ENCODE data around the gene CDK9. TPM values are rescaled to one million over a fixed set of nuclear protein-coding genes. Genes with fewer than 3 reads are reported as not detected.

CDK9 gene
- total and polyA plus RNA-seq, 4 experiments from 2014 or later: 35.4 to 138 (median 95.2) TPM

GRCh38 chr9:127768698-127769097, 17.1 kb upstream of the CDK9 start:
- peaks cover 15% of the 10 kb centered on the region for H3K36me3 ChIP-seq (ENCODE audit: insufficient read depth, low read length)

GRCh38 chr9:127769101-127769500, 16.7 kb upstream of the CDK9 start:
- H3K9me3 ChIP-seq (ENCODE audit: control insufficient read depth in 1 of 2, low read length in 2 of 2): no peaks in the 10 kb centered on the region
- H3K27me3 Mint-ChIP-seq: no peaks in the 10 kb centered on the region
- H3K4me1 ChIP-seq (ENCODE audit: insufficient read depth, low read length): peaks cover 90% of the 10 kb centered on the region
- intact Hi-C loops (cut with micrococcal nuclease): no loop called here
- H3K27ac Mint-ChIP-seq: peak overlapping the region; percentile 92 to 99 (median 98)
- no peak overlapping the region for H3K4me3 ChIP-seq (ENCODE audit: low read length in 2 of 2)
- H3K4me3 Mint-ChIP-seq: peak overlapping the region in 7 of 8 donors; percentile 57 to 79 (median 69)
- no peak for DNase-seq
- ChIA-PET POLR2A (ENCODE audit: partially characterized antibody) (interaction anchor here (0.7 to 15.3 kb wide), 5 partner anchors 15 to 212 kb away, joined by 3 to 377 read pairs (median 4); partner anchors contain the start of genes CDK9, EEIG1, SH2D3C and TOR2A), CTCF (ENCODE audit: partially characterized antibody) (interaction anchor here (0.7 to 10.6 kb wide), 7 partner anchors 10 to 180 kb away, joined by 3 to 128 read pairs (median 7); partner anchors contain the start of genes CDK9 and TOR2A)
- H3K27me3 ChIP-seq (ENCODE audit: insufficient read depth, low read length): no peaks in the 10 kb centered on the region
- H3K36me3 ChIP-seq (ENCODE audit: insufficient read depth, low read length): peaks cover 19% of the 10 kb centered on the region
- peak overlapping the region; percentile 67 for H3K27ac ChIP-seq (ENCODE audit: low read depth, low read length)
- H3K4me1 Mint-ChIP-seq: peaks cover 47 to 86% (median 70%) of the 10 kb centered on the region in 4 donors
- peaks cover 18 to 60% of the 10 kb centered on the region in 2 donors for H3K36me3 Mint-ChIP-seq
- no peaks in the 10 kb centered on the region for H3K9me3 Mint-ChIP-seq

More at GRCh38 chr9:127768698-127769097, 17.1 kb upstream of the CDK9 start:
- peak overlapping the region; percentile 92 to 99 (median 98) for H3K27ac Mint-ChIP-seq
- Histone ChIP-seq H3K27me3 (ENCODE audit: insufficient read depth, low read length) (no peaks in the 10 kb centered on the region), H3K4me3 (ENCODE audit: low read length in 2 of 2) (no peak overlapping the region), H3K27ac (ENCODE audit: low read depth, low read length) (peak overlapping the region; percentile 67), H3K4me1 (ENCODE audit: insufficient read depth, low read length) (peaks cover 90% of the 10 kb centered on the region), H3K9me3 (ENCODE audit: control insufficient read depth in 1 of 2, low read length in 2 of 2) (no peaks in the 10 kb centered on the region)
- intact Hi-C loops (cut with micrococcal nuclease): no loop called here
- ChIA-PET CTCF (ENCODE audit: partially characterized antibody) (interaction anchor here (0.7 to 10.6 kb wide), 7 partner anchors 10 to 152 kb away, joined by 3 to 128 read pairs (median 7); partner anchors contain the start of genes CDK9 and TOR2A), POLR2A (ENCODE audit: partially characterized antibody) (interaction anchor here (0.6 to 15.3 kb wide), 4 partner anchors 7 to 33 kb away, joined by 3 to 377 read pairs (median 30); partner anchors contain the start of genes CDK9, SH2D3C and TOR2A)
- no peak for DNase-seq
- H3K9me3 Mint-ChIP-seq: no peaks in the 10 kb centered on the region
- H3K36me3 Mint-ChIP-seq: peaks cover 19 to 61% of the 10 kb centered on the region in 2 donors
- peaks cover 50 to 87% (median 72%) of the 10 kb centered on the region in 4 donors for H3K4me1 Mint-ChIP-seq
- peak overlapping the region in 7 of 8 donors; percentile 57 to 79 (median 69) for H3K4me3 Mint-ChIP-seq
- H3K27me3 Mint-ChIP-seq: no peaks in the 10 kb centered on the region

GRCh38 chr9:127769929-127770582, 15.8 kb upstream of the CDK9 start:
- Mint-ChIP-seq H3K4me3 (peak overlapping the region; percentile 78 to 92 (median 88)), H3K27ac (peak overlapping the region; percentile 92 to 99 (median 98)), H3K27me3 (no peaks in the 10 kb centered on the region), H3K9me3 (no peaks in the 10 kb centered on the region), H3K36me3 (peaks cover 17 to 59% of the 10 kb centered on the region in 2 donors), H3K4me1 (peaks cover 45 to 83% (median 68%) of the 10 kb centered on the region in 4 donors)
- H3K4me1 ChIP-seq (ENCODE audit: insufficient read depth, low read length): peaks cover 91% of the 10 kb centered on the region
- H3K36me3 ChIP-seq (ENCODE audit: insufficient read depth, low read length): peaks cover 22% of the 10 kb centered on the region
- H3K27ac ChIP-seq (ENCODE audit: low read depth, low read length): peak overlapping the region; percentile 97
- ChIA-PET CTCF (ENCODE audit: partially characterized antibody) (interaction anchor here (0.6 to 10.6 kb wide), 8 partner anchors 9 to 181 kb away, joined by 3 to 128 read pairs (median 7); partner anchors contain the start of genes CDK9 and TOR2A), POLR2A (ENCODE audit: partially characterized antibody) (interaction anchor here (0.7 to 15.3 kb wide), 12 partner anchors 12 to 211 kb away, joined by 3 to 377 read pairs (median 4); partner anchors contain the start of genes CDK9, EEIG1, SH2D3C and TOR2A)
- no peaks in the 10 kb centered on the region for H3K9me3 ChIP-seq (ENCODE audit: control insufficient read depth in 1 of 2, low read length in 2 of 2)
- peak overlapping the region; percentile 50 to 78 for H3K4me3 ChIP-seq (ENCODE audit: low read length in 2 of 2)
- no peaks in the 10 kb centered on the region for H3K27me3 ChIP-seq (ENCODE audit: insufficient read depth, low read length)
- intact Hi-C loops (cut with micrococcal nuclease): no loop called here
- no peak for DNase-seq

- Mint-ChIP-seq H3K27me3 (no peaks in the 10 kb centered on the region), H3K9me3 (no peaks in the 10 kb centered on the region), H3K36me3 (peaks cover 13 to 55% of the 10 kb centered on the region in 2 donors), H3K4me1 (peaks cover 42 to 80% (median 65%) of the 10 kb centered on the region in 4 donors), H3K4me3 (peak overlapping the region; percentile 78 to 92 (median 88)), H3K27ac (peak overlapping the region; percentile 92 to 99 (median 98))
- peaks cover 91% of the 10 kb centered on the region for H3K4me1 ChIP-seq (ENCODE audit: insufficient read depth, low read length)
- H3K4me3 ChIP-seq (ENCODE audit: low read length in 2 of 2): peak overlapping the region; percentile 50 to 78
- CTCF ChIA-PET (ENCODE audit: partially characterized antibody): interaction anchor here (0.6 to 10.6 kb wide), 10 partner anchors 9 to 150 kb away, joined by 3 to 128 read pairs (median 6); partner anchors contain the start of genes CDK9 and TOR2A
- intact Hi-C loops (cut with micrococcal nuclease): no loop called here
- no peak for DNase-seq
- POLR2A ChIA-PET (ENCODE audit: partially characterized antibody): interaction anchor here (0.6 to 15.3 kb wide), 20 partner anchors 8 to 299 kb away, joined by 3 to 377 read pairs (median 5); partner anchors contain the start of genes CDK9, EEIG1, PTRH1 and SH2D3C
- peaks cover 22% of the 10 kb centered on the region for H3K36me3 ChIP-seq (ENCODE audit: insufficient read depth, low read length)
- H3K27me3 ChIP-seq (ENCODE audit: insufficient read depth, low read length): no peaks in the 10 kb centered on the region
- H3K27ac ChIP-seq (ENCODE audit: low read depth, low read length): peak overlapping the region; percentile 97
- H3K9me3 ChIP-seq (ENCODE audit: control insufficient read depth in 1 of 2, low read length in 2 of 2): no peaks in the 10 kb centered on the region
Observed at GRCh38 chr9:127770583-127770904, 15.3 kb upstream of the CDK9 start.

DNA sequence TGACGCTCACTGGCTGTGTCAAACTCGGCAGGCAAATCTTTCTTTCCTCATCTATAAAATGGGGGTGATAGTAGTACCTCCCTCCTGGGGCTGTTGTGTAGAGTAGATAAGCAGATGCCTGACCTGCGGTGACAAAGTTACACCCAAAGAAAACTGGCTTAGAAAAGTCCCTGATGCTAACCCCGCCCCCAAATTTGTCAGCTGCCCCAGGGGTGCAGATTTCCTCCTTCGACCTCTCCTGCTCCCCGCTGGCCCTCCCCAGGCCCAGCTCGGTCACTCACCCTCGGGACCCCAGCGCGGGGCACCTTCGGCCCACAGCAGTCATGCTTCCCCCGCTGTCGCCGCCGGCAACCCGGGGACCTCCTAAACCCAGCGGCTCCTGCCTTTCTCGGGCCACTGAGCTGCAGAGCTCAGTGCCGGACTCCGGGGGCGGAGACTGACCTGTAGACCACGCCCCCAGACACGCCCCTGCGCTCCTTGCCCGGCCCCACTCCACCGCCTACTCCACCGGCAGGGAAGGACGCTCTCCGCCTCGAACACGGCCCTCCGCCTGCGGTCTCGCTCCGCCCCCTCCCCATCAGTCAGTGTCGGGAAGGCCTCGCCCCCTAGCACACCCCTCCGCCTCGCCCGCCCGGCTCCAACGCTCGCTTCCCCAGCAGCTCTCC, 14.8 kb upstream of the CDK9 start:
- H3K36me3 ChIP-seq (ENCODE audit: insufficient read depth, low read length): peaks cover 22% of the 10 kb centered on the region
- ChIA-PET POLR2A (ENCODE audit: partially characterized antibody) (interaction anchor here (0.6 to 15.3 kb wide), 22 partner anchors 9 to 299 kb away, joined by 3 to 377 read pairs (median 5); partner anchors contain the start of genes CDK9, PTRH1, SH2D3C and SLC25A25), CTCF (ENCODE audit: partially characterized antibody) (interaction anchor here (0.5 to 10.6 kb wide), 10 partner anchors 8 to 152 kb away, joined by 3 to 128 read pairs (median 6); partner anchors contain the start of genes CDK9 and TOR2A)
- no peaks in the 10 kb centered on the region for H3K9me3 ChIP-seq (ENCODE audit: control insufficient read depth in 1 of 2, low read length in 2 of 2)
- H3K4me1 Mint-ChIP-seq: peaks cover 41 to 78% (median 61%) of the 10 kb centered on the region in 4 donors
- peaks cover 91% of the 10 kb centered on the region for H3K4me1 ChIP-seq (ENCODE audit: insufficient read depth, low read length)
- H3K4me3 ChIP-seq (ENCODE audit: low read length in 2 of 2): peak overlapping the region; percentile 50 to 78
- H3K27me3 Mint-ChIP-seq: no peaks in the 10 kb centered on the region
- no peaks in the 10 kb centered on the region for H3K9me3 Mint-ChIP-seq
- peak overlapping the region; percentile 92 to 99 (median 98) for H3K27ac Mint-ChIP-seq
- intact Hi-C loops (cut with micrococcal nuclease): loop anchor here (1.0 kb wide), 3 partner anchors 14 to 36 kb away; partner anchors contain the start of genes FPGS and TOR2A
- peaks cover 10 to 51% of the 10 kb centered on the region in 2 donors for H3K36me3 Mint-ChIP-seq
- H3K4me3 Mint-ChIP-seq: peak overlapping the region; percentile 78 to 92 (median 88)
- no peaks in the 10 kb centered on the region for H3K27me3 ChIP-seq (ENCODE audit: insufficient read depth, low read length)
- peak; percentile 92 to 96 (median 95) for DNase-seq
- H3K27ac ChIP-seq (ENCODE audit: low read depth, low read length): peak overlapping the region; percentile 97

GRCh38 chr9:127771570-127772189, 14.2 kb upstream of the CDK9 start:
- H3K36me3 Mint-ChIP-seq: peaks cover 5 to 53% of the 10 kb centered on the region in 2 donors
- H3K27ac Mint-ChIP-seq: peak overlapping the region; percentile 92 to 99 (median 98)
- DNase-seq: no peak
- H3K4me1 ChIP-seq (ENCODE audit: insufficient read depth, low read length): peaks cover 88% of the 10 kb centered on the region
- no peaks in the 10 kb centered on the region for H3K27me3 Mint-ChIP-seq
- H3K27ac ChIP-seq (ENCODE audit: low read depth, low read length): peak overlapping the region; percentile 97
- H3K9me3 ChIP-seq (ENCODE audit: control insufficient read depth in 1 of 2, low read length in 2 of 2): no peaks in the 10 kb centered on the region
- CTCF ChIA-PET (ENCODE audit: partially characterized antibody): interaction anchor here (0.5 to 10.6 kb wide), 8 partner anchors 12 to 152 kb away, joined by 3 to 128 read pairs (median 6); partner anchors contain the start of genes CDK9 and TOR2A
- intact Hi-C loops (cut with micrococcal nuclease): loop anchor here (1.0 kb wide), 3 partner anchors 14 to 36 kb away; partner anchors contain the start of genes FPGS and TOR2A
- peaks cover 42 to 78% (median 59%) of the 10 kb centered on the region in 4 donors for H3K4me1 Mint-ChIP-seq
- H3K4me3 Mint-ChIP-seq: peak overlapping the region; percentile 78 to 92 (median 88)
- peak overlapping the region in 1 of 2 donors; percentile 78 for H3K4me3 ChIP-seq (ENCODE audit: low read length in 2 of 2)
- POLR2A ChIA-PET (ENCODE audit: partially characterized antibody): interaction anchor here (0.8 to 15.3 kb wide), 19 partner anchors 10 to 296 kb away, joined by 3 to 377 read pairs (median 5); partner anchors contain the start of genes CDK9, PTRH1, SH2D3C and SLC25A25
- no peaks in the 10 kb centered on the region for H3K9me3 Mint-ChIP-seq
- no peaks in the 10 kb centered on the region for H3K27me3 ChIP-seq (ENCODE audit: insufficient read depth, low read length)
- peaks cover 22% of the 10 kb centered on the region for H3K36me3 ChIP-seq (ENCODE audit: insufficient read depth, low read length)
